Measurements from ENCODE around the gene LRTM2.

The LRTM2 gene

DNA sequence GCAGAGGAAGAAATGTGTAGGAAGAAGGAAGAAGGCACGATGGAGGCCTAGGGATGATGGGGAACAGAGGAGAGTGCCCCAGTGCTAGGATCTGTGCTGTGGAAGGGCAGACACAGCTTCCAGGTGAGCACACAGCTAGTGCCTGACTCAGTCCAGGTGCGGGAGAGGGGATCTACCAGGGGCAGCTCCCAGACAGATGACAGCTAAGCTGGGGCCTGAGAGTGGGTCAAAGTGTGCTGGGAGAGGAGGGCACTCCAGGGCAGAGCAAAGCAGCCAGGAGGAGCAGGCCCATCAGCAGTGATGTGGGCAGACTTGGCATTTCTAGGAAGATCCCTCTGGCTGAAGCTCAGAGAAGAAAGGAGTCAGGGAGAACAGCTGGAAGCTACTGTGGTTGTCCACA lies 36.7 kb downstream of the LRTM2 start:
- no peak for DNase-seq (ENCODE audit: low read depth)
- in situ Hi-C loops (cut with HindIII; ENCODE audit: low sequenced_read_pairs), result no loop called here
- H3K4me3 ChIP-seq (ENCODE audit: low read depth, low read length), result no peak overlapping the region
- TF ChIP-seq CTCF (IDR thresholded peaks at IDR 0.05; ENCODE audit: low read depth, low read length, missing control alignments), result no peak

DNA sequence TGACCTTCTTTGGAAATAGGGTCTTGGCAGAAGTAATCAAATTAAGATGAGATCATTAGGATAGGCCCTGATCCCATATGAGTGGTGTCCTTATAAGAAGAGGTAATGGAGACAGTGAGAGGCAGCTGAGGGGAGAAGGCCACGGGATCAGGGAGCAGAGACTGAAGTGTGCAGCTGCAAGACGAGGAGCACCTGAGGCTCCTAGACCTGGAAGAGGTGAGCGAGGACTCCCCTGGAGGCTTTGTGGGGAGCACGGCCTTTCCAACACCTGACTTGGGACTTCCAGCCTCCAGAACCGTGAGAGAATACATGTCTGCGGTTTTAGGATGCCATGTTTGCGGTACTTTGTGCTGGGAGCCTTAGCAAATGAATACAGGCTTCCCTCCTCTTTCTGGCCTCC lies 37.5 kb downstream of the LRTM2 start:
- in situ Hi-C loops (cut with HindIII; ENCODE audit: low sequenced_read_pairs), result no loop called here
- H3K4me3 ChIP-seq (ENCODE audit: low read depth, low read length), result no peak overlapping the region
- no peak for TF ChIP-seq CTCF (IDR thresholded peaks at IDR 0.05; ENCODE audit: low read depth, low read length, missing control alignments)
- DNase-seq (ENCODE audit: low read depth), result no peak

- no peak overlapping the region for H3K4me3 ChIP-seq (ENCODE audit: low read depth, low read length)
- no peak for TF ChIP-seq CTCF (IDR thresholded peaks at IDR 0.05; ENCODE audit: low read depth, low read length, missing control alignments)
- in situ Hi-C loops (cut with HindIII; ENCODE audit: low sequenced_read_pairs), result no loop called here
- DNase-seq (ENCODE audit: low read depth), result no peak
Measured at GRCh38 chr12:1858456-1858855, 38.1 kb downstream of the LRTM2 start.

DNA sequence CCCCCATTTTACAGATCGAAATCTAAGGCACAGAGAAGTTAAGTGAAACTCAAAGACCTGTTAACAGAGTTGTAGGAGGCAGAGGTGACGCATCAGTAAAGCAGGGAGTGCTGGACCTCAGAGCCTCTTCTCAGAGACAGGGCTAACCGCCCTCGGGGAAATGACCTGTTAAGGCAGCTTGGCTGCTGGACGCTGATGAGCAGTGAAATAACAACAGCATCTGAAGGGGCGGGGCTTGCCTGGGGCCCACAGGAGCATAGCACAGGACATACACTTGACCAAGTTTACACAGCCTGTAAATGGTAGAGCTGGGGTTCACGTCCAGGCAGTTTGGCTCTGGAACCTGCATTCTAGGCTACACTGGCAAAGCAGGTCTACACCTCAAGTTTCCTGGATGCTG lies 39.3 kb downstream of the LRTM2 start:
- TF ChIP-seq CTCF (IDR thresholded peaks at IDR 0.05; ENCODE audit: low read depth, low read length, missing control alignments), result no peak
- H3K4me3 ChIP-seq (ENCODE audit: low read depth, low read length), result no peak overlapping the region
- no peak for DNase-seq (ENCODE audit: low read depth)
- in situ Hi-C loops (cut with HindIII; ENCODE audit: low sequenced_read_pairs), result no loop called here

DNA sequence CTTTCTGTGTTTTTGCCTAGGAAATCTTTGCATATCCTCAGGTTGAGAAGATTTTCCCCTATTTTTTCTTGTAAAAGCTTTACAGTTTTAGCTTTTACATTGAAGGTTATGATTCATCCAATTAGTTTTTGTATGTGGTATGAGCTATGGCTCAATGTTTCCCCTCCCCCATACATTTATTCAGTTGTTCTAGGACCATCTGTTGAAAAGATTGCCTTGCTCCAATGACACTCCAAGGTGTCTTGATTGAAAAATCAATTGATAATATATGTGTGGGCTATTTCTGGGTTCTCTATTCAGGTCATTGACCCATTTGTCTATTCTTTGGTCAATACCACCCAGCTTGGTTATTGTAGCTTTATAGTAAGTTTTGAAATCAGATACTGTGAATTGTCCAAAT lies 42.6 kb downstream of the LRTM2 start:
- H3K4me3 ChIP-seq (ENCODE audit: low read depth, low read length), result no peak overlapping the region
- no peak for TF ChIP-seq CTCF (IDR thresholded peaks at IDR 0.05; ENCODE audit: low read depth, low read length, missing control alignments)
- in situ Hi-C loops (cut with HindIII; ENCODE audit: low sequenced_read_pairs), result no loop called here
- no peak for DNase-seq (ENCODE audit: low read depth)

GRCh38 chr12:1863823-1864222 lies 43.5 kb downstream of the LRTM2 start:
- H3K4me3 ChIP-seq (ENCODE audit: low read depth, low read length), result no peak overlapping the region
- DNase-seq (ENCODE audit: low read depth), result no peak
- TF ChIP-seq CTCF (IDR thresholded peaks at IDR 0.05; ENCODE audit: low read depth, low read length, missing control alignments), result no peak
- in situ Hi-C loops (cut with HindIII; ENCODE audit: low sequenced_read_pairs), result no loop called here

DNA sequence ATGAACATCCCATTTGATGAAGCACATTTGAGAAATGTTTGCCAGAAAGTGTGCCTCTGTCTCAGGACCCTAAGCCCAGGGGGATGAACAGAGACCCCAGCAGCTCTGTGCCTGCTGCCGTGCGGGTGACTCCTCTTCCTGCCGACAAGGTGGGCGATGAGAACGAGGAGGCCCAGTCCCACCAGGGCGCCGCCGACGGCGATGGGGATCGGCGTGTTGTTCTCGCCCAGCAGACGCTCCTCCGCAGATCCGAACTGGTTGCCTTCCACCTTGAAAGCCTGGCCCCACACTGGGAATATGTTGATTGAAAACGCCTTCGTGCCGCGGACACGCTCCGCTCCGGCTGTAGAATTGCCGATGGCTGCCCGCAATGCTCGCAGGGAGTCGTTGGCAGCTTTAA lies 44.1 kb downstream of the LRTM2 start:
- in situ Hi-C loops (cut with HindIII; ENCODE audit: low sequenced_read_pairs), result no loop called here
- TF ChIP-seq CTCF (IDR thresholded peaks at IDR 0.05; ENCODE audit: low read depth, low read length, missing control alignments), result no peak
- H3K4me3 ChIP-seq (ENCODE audit: low read depth, low read length), result no peak overlapping the region
- no peak for DNase-seq (ENCODE audit: low read depth)

All from astrocyte of the cerebellum (primary cell).